ENCODE measurements around the gene PSMA4.
"Not testable (repeated sequence)": the region's sequence is repeated elsewhere in the genome, so short reads cannot be mapped to it uniquely, and the experiment has no call there.

Gene PSMA4

DNA sequence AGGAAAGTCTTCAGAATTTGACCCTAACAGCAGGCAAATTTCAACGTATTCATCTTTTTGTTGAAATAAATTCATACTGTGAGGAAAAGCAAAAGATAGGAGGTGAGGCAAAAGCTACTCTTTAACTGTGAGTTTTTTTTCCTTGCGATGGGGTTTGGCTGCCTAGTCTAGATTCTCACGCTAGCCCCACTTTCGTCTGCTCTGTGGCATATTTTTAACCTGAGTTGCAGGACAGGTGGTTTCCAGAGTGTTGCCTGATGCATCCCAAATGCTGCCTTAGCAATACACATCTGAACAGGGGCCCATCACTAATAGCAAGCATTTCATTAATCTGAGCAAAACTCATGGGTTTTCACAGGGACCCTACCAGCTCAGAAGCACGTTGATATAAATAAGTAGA lies 11.7 kb downstream of the PSMA4 start:
- DNase-seq (ENCODE audit: low spot score) = no peak

- DNase-seq (ENCODE audit: low spot score) = no peak
These were observed 12.4 kb downstream of the PSMA4 start for GRCh38 chr15:78552597-78552996.

DNA sequence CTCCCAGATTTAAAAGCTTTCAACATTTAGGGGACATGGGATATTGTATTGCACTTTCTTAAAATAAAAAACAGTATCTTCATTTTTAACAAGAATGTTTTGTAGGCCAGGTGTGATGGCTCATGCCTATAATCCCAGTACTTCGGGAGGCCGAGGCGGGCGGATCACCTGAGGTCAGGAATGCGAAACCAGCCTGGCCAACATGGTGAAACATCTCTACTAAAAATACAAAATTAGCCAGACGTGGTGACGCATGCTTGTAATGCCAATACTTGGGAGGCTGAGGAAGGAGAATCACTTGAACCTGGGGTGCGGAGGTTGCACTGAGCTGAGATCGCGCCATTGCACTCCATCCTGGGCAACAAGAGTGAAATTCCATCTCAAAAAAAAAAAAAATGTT lies 20.0 kb downstream of the PSMA4 start:
- not testable (repeated sequence) for DNase-seq (ENCODE audit: low spot score)

DNA sequence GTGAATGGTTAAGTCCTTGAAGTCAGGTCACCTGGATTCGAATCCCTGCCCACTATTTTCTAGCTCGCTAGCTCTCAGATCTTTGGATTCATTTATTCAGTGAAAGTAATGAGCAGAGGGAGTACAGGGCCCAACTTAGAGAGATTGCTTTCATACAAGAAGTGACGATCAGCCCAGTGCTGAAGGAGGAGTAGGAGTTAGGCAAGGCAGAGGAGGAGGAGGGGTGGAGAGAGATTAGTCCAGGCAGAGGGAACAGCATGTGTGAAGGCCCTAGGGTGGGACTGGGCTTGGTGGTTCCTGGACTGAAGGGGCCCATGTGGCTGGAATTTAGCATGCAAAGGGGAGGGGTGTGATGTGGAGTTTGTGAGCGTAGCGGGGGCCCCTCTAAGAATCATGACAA lies 21.2 kb downstream of the PSMA4 start:
- DNase-seq (ENCODE audit: low spot score) = no peak

- DNase-seq (ENCODE audit: low spot score) = no peak
These were observed 22.8 kb downstream of the PSMA4 start for GRCh38 chr15:78563092-78563491.

GRCh38 chr15:78564743-78565096 lies 24.5 kb downstream of the PSMA4 start:
- DNase-seq (ENCODE audit: low spot score) = no peak

DNA sequence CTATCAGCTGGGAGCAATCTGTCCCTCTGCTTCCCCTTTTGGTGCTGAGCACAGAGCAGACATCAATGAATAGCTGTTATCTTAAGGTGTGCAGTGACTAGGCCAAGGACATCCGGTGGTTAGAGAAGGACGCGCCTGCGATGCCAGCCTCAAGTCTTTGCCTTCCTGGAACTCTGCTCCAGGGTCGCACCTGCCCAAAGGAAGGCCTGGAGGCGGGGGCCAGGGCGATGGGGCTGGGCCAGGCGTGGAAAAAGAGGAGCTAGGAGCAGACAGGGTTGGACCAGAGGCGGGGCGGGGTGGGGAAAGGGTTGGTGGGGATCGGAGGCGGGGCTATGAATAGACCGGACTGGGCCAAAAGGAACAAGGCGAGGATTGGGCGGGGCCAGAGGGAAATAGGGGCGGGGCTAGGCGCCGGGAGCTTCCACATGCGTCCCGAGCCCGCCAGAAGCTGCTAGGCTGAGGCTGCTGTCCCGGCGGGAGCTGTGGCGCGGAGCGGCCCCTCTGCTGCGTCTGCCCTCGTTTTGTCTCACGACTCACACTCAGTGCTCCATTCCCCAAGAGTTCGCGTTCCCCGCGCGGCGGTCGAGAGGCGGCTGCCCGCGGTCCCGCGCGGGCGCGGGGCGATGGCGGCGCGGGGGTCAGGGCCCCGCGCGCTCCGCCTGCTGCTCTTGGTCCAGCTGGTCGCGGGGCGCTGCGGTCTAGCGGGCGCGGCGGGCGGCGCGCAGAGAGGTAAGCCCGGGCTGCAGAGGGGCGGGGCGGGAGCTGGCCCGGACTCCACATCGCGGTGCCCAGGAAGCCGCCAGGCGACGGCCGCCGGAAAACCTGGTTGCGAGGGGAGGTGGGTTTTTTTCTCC lies 25.1 kb downstream of the PSMA4 start, which contains the start of gene CHRNA5:
CHRNA5 (plus strand) TSS at position 424 of the 854 bp plus-strand sequence; CDS start at position 624, 200 bp downstream.
- peak; percentile 93 for DNase-seq (ENCODE audit: low spot score)

- DNase-seq (ENCODE audit: low spot score) = peak; percentile 71
These were observed 25.9 kb downstream of the PSMA4 start for GRCh38 chr15:78565951-78566774.

DNA sequence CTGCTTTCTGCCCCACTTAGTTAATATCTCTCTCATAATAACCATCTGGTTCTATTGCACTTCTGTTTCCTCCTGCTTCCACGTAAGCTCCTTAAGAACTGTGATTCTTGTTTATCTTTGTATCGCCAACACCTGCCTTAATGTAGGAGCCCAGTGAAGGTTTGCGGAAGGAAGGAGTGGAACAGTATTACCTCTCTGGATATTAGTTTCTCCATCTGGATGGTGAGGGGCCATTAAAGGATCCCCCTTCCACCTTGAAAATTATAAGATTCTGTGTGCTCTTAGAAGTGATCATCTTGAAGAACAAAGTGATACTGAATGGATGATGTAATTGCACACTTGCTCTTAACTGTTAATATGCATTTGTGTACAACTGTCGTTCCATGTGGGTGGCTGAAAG lies 27.3 kb downstream of the PSMA4 start:
- DNase-seq (ENCODE audit: low spot score) = no peak

DNA sequence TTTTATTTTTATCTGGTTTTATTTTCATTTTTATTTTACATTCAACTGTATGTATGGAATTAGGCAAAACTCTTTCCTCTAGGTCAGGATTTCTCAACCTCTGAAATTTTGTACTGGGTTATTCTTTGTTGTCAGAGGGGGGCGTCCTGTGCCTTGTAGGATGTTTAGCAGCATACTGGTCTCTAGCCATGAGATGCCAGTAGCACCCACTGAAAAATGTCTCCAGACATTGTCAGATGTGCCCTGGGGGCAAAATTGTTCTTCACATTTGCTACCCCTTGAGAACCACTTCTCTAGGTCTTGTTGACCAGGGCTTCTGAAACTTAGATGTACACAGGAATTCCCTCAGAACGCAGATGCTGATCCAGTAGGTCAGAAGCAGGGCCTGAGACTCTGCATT lies 30.5 kb downstream of the PSMA4 start:
- DNase-seq (ENCODE audit: low spot score) = no peak

DNA sequence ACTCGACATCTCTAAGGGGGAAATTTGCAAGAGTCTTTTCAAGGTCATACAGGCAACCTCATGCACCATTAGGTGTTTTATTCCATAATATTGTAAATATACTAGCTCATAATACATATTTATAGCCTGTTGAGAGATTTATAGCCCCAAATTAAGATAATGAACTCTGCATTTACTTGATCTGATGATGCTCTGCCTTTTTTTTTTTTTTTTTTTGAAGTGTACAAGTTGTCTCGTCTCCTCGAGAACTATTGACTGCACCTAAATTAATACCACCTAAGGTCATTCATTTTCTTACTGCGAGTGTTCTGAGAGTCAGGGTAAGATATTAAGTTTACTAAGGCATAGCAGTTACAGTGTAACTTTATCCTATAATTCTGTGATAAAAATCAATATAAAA lies 31.1 kb downstream of the PSMA4 start:
- DNase-seq (ENCODE audit: low spot score) = no peak

- no peak for DNase-seq (ENCODE audit: low spot score)
These were observed 33.2 kb downstream of the PSMA4 start for GRCh38 chr15:78573416-78573815.

GRCh38 chr15:78574944-78575343 lies 34.7 kb downstream of the PSMA4 start:
- no peak for DNase-seq (ENCODE audit: low spot score)

- no peak for DNase-seq (ENCODE audit: low spot score)
These were observed 57.3 kb downstream of the PSMA4 start for GRCh38 chr15:78597583-78597982.

GRCh38 chr15:78598348-78598747 lies 58.1 kb downstream of the PSMA4 start:
- no peak for DNase-seq (ENCODE audit: low spot score)

- no peak for DNase-seq (ENCODE audit: low spot score)
These were observed 58.9 kb downstream of the PSMA4 start for GRCh38 chr15:78599189-78599588.
